H7 (cell line): Measurements from ENCODE around the gene CKLF. TPM values are rescaled to one million over a fixed set of nuclear protein-coding genes. Genes with fewer than 3 reads are reported as not detected.
"Not testable (repeated sequence)": the region's sequence is repeated elsewhere in the genome, so short reads cannot be mapped to it uniquely, and the experiment has no call there.

Experiments
- DNase-seq: peaks from one replicate; pipeline ENCODE4 v3.0.0; 2012
- H3K27me3 ChIP-seq: 2 replicates; pipeline ENCODE4 v1.6.0; 2011; ENCODE audit warnings: mild to moderate bottlenecking, low read length; ENCODE audit not compliant: control insufficient read depth, insufficient read depth
- H3K36me3 ChIP-seq: replicated peaks from 2 replicates; pipeline ENCODE4 v1.5.1; 2011; ENCODE audit warnings: low read length; ENCODE audit not compliant: control insufficient read depth, insufficient read depth
- H3K4me3 ChIP-seq: 2 replicates; pipeline ENCODE4 v1.5.1; 2011; ENCODE audit warnings: low read depth, mild to moderate bottlenecking, control low read depth, low read length, moderate library complexity; ENCODE audit not compliant: insufficient read depth
- total RNA-seq: library from RNA; depleted of rRNA; stranded (reverse); fragments of >200 nt; shearing (Covaris generic); gene quantifications from 2 replicates; pipeline ENCODE4 v1.2.3, GENCODE V29; 2014

The CKLF gene
- total RNA-seq, 1 experiment from 2014 or later, result 34.7 TPM

DNA sequence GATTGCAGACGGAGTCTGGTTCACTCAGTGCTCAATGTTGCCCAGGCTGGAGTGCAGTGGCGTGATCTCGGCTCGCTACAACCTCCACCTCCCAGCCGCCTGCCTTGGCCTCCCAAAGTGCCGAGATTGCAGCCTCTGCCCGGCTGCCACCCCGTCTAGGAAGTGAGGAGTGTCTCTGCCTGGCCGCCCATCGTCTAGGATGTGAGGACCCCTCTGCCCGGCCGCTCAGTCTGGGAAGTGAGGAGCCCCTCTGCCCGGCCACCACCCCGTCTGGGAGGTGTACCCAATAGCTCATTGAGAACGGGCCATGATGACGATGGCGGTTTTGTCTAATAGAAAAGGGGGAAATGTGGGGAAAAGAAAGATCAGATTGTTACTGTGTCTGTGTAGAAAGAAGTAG, 38.0 kb upstream of the CKLF start:
- not testable (repeated sequence) for H3K36me3 ChIP-seq, H3K4me3 ChIP-seq

DNA sequence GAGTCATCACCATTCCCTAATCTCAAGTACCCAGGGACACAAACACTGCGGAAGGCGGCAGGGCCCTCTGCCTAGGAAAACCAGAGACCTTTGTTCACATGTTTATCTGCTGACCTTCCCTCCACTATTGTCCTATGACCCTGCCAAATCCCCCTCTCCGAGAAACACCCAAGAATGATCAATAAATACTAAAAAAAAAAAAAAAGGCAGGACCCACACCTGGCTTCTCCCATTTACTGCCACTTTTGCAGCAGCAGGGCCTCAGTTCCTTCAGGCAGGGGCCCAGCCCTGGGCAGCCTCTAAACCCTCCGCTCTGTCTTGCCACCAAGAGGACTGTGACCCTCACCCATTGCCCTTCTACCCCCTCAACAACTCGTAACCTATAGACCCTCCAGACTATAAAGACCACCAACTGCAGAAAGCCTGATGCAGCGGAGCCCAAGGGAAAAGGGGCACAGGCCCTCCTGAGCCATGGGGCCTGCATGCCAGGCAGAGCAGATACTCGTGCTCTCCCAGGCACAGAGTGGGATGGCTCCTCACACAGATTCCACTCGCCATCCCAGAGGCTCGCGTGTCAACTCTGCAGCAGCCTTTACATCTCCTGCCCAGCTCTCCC, 37.3 kb upstream of the CKLF start:
- H3K27me3 ChIP-seq, H3K36me3 ChIP-seq, DNase-seq, H3K4me3 ChIP-seq: not testable (repeated sequence)

More for the DNA sequence above, 38.0 kb upstream of the CKLF start:
- H3K27me3 ChIP-seq, DNase-seq: not testable (repeated sequence)

DNA sequence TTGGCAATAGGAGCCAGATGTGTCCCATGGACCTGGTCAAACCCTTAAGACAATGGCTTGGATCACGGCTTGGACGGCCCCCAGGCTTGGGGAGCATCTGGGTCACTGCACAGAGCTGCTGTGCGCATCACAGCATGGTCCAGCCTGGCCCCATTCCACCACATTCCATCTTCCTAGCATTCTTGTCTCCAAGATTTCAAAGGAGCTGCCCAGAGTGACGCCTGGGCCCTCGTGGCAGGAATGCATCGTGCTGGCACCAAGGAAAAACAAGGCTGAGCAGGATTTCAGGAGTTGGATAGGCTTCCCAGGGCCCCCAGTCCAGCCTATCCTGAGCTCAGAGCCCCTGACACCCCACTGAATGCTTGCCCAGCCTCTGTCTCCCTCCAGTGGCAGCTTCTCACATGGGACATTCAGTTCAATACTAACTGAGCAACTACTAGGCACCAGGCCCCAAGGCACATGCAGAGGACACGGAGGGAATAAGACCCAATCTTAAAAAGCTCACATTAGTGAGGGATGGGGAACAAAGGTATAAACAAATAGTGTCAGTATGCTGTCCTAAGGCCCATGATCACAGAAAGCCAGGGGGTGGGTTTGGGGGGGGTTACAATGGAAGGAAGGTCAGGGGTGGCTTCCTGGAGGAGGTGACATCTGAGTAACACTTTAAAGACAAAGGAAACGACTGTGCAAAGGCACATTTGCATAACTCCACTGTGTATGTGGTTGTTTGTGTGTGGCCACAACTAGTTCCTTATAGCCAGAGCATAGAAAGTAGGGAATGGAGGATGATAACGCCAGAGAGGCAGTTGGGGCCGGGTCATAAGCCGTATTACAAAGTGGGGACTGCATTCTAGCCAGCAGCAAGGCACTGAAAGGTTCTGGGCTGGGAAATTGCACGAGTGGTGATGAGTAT, 36.5 kb upstream of the CKLF start:
- Histone ChIP-seq H3K4me3 (no peak overlapping the region), H3K36me3 (no peaks in the 10 kb centered on the region), H3K27me3 (no peaks in the 10 kb centered on the region)
- peak; percentile 75 for DNase-seq

DNA sequence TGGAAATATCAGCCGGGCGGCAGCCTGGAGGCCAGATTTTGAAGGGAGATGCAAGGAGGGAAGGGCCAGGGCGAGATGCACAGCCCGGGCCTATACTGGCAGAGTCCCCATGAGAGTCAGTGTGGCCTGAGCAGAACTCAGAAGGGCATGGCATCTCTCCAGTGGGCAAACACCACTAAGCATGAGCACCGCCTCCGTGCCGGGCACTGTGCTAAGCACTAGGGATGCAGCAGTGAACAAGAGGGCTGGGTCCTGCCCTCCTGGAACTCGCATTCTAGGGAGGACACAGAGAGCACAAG, 35.9 kb upstream of the CKLF start:
- Histone ChIP-seq H3K27me3 (no peaks in the 10 kb centered on the region), H3K4me3 (no peak overlapping the region), H3K36me3 (no peaks in the 10 kb centered on the region)
- no peak for DNase-seq

DNA sequence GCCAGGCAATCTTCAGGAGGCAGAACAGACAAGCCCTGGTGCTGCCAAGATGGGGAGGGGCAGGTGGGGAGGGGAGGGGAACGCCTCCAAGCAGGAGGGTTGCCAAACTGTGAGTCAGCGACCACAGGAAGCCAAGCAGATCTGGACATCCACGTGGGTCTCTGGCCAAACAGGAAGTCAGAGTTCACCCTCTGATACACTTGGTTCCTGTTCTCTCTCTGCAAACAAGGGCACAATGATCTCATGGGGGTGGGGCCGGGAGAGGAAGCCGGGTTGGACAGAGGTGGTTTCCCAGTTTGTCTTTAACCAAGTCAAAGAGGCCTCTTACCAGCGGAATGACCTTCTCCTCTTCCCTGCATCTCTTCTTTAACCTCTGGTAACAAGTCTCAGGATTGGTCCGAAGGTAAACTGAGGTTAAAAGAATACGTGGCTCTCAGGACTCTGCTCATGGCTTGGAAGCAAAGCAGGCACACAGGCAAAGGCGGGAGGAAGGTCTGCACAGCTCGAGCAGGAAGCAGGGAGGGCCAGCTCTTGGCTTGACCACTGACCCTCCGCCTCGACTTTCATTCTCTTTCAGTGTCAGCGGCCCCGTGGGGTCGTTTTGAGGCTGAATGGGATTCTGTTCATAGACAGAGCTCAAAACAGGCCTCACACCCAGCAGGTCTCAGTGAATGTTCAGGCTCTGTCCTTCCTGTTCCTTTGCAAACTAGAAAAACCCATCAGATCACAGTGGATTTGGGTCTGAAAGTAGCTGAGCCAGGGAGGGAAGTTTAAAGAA, 35.4 kb upstream of the CKLF start:
- H3K4me3 ChIP-seq, result no peak overlapping the region

DNA sequence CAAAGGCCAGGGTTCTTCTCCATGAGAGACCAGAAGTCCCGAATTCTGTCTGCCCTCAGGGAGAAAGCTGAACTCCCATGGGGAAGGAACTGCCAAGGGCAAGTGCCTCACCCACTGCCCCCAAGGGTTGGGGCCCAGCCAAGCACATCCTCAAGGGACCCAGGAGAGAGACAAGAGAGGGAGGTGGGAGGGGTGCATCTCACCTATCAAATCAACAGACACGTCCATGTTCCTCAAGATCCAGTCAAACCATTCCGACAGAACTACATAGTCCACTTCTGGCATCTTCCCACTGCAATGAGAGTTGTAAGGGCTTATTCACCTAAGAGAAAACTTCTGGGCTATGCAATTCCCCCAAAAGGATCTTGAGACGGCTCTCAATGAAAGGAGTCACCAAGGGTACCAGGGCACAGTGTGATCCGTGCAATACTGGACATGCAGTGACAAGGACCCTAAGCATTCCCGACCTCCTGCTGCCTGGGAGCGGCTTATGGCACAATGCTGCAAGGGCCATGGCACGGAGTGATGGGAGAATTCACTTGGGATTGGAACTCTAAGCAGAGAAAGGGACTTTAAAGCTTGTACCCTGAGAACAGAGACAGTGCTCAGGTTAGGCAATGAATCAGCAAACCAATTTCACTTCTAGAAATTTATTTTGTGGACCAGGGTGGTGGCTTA, 34.7 kb upstream of the CKLF start:
- Histone ChIP-seq H3K27me3 (no peaks in the 10 kb centered on the region), H3K36me3 (no peaks in the 10 kb centered on the region), H3K4me3 (no peak overlapping the region)
- no peak for DNase-seq

More for the DNA sequence above, 35.4 kb upstream of the CKLF start:
- H3K27me3 ChIP-seq, result no peaks in the 10 kb centered on the region
- no peaks in the 10 kb centered on the region for H3K36me3 ChIP-seq
- no peak for DNase-seq

DNA sequence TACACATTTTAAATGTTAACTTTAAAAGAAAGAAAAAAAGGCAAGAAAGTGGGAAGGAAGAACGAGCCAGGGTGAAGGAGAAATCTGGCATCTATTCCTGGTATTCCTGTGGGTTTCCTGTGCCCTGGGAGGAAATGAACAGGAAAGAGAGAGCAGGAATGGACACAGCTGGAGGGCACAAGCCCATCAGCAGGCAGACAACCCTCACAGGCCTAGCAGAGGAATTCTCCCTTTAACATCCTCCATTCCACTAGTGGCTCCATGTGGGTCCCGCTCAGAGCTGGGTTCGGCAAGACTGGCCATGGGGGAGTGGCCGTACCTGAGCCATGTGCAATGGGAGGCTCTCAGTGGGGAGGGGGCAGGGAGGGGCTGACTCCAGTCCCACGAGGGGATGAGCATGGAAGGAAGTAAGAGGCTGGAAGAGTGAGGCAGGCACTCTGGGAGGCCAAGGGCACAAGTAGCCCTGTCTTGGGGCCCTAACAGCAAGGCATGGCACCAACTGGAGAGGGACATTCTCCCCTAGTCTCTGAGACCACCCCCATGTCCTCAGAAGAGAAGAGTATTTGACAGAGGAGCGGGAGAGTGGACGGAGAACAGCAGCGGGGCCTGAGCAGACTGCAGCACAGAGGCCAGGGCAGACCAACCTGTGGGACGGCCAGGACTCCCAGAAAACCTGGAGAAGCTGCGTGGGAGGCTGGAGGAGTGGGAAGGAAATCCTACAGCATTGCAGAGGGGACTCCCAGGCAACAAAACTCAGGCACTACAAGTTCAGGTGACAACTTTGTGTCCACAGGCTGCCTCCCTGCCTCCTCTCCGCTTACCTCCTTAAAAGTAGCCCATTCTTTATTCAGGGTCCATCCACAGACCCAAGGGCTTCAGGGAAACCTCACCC, 32.6 kb upstream of the CKLF start:
- Histone ChIP-seq H3K36me3 (no peaks in the 10 kb centered on the region), H3K27me3 (no peaks in the 10 kb centered on the region), H3K4me3 (no peak overlapping the region)
- DNase-seq, result no peak

DNA sequence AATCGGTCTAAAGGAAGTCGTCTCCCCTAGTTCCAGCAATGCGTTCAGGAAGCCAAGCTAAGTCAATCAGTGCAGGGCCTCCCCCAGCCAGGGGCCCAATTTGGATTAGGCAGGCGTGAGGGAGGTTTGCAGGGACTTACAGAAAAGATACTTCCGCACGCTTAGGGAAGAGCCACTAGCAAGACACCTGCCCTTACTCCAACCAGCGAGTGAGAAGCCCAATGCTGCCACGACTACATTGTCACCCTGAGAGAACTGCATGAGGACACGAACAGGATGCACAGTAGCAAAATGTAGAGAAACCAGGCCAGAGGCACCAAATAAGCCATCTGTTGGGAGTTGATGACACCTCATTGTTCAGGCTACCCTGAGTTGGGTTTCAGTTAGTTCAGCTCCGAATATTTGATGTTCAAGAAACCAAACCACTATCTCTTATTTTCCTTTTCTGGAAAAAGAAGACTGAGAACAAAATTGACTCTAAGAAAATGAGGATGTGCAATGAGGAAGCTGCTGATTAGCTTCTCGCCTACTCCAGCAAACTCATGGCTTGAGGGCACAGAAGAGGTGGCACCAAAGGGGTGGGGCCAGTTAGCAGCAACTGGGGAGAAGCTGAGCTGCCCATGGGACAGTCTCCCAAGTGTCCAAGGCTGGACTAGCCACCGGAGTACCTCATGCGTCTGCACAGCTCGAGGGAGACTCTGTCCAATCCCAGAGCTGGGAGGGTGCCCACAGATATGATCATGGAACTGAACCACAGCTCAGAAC, 31.8 kb upstream of the CKLF start:
- H3K4me3 ChIP-seq, result no peak overlapping the region
- DNase-seq, result no peak
- no peaks in the 10 kb centered on the region for H3K36me3 ChIP-seq
- no peaks in the 10 kb centered on the region for H3K27me3 ChIP-seq

DNA sequence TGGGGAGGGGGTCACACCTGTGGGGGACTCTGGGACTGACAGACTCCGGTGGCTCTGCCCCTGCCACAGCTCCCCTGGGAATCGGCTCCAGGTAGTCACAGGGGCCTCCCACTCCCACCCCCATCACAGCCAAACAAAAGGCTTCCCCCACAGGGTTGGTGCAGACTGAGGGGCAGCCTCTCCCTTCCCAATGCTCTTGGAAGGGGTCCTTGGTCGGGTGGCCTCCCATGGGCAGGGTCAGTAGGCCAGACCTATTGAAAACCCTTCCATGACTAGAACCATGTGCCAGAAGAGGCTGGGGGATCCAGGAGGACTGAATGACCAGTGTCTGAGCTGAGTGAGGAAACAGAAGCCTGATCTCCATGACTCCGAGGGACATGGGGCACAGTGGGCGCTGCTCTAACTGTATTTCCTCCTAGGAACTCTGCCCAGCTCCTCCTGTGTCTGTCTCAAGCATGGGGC, 31.1 kb upstream of the CKLF start:
- Histone ChIP-seq H3K4me3 (no peak overlapping the region), H3K27me3 (no peaks in the 10 kb centered on the region), H3K36me3 (no peaks in the 10 kb centered on the region)
- no peak for DNase-seq

DNA sequence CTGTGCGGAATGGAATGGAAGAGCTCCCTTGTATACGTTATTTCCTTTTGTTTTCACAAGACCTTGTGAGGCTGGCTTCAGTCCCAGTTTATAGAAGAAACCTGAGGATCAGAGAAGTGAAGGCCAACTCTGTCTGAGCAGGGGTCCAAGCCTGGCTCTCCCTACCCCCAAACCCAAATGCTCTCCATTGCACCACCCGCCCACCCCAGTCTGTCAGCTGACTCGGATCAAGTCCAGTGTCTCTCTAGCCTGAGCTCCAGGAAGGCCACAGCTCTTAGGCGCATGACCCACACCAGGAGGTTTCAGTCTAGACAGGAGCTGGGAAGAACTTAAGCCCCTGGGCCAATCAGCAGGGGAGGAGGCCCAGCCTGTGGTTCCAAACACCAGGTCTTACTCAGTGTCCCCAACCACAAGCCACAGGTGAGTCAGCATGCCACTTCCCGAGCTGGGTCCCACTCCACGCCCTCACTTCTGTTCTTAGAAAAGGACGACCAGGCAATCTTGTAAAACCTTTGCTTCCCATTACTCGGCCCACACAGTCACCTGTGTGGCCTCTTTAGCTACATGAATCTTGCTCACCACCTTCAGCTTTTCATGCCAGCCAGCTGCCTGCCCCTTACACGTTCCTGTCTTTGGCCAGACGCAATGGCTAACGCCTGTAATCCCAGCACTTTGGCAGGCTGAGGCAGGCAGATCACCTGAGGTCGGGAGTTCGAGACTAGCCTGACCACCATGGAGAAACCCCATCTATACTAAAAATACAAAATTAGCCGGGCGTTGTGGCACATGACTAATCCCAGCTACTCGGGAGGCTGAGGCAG, 30.2 kb upstream of the CKLF start:
- no peak for DNase-seq
- Histone ChIP-seq H3K4me3 (no peak overlapping the region), H3K27me3 (no peaks in the 10 kb centered on the region), H3K36me3 (no peaks in the 10 kb centered on the region)

DNA sequence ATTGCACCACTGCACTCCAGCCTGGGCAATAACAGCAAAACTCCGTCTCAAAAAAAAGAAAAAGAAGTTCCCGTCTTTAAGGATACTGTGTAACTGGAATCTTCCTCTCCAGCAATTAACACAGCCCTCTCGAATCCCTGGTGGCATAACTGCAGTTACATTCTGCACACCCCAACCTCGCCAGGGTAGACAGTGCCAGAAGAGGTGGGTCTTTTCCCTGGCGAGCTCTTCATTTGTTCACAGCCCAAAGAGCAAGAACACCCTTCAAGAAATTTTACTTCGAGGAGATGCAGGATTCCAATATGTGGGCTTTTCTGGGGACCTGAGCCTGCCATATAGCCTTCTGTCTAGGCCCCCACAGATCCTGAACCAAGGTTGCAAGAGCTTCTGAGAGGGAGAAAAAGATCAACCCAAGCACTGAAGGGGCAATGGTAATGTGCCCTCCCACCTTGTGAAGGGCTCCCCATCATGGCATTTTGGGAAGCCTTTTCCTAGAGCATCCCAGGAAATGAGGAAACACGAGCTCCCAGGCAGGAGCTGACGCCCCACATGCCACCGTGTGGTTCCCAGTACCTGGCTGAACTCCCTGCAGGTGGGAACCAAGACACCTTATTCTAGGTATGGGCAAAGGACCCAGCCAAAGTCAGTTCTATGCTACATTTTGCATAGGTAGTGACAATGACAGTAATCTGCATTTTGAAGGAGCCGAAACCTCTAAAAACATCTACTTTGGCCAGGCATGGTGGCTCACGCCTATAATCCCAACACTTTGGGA, 29.4 kb upstream of the CKLF start:
- Histone ChIP-seq H3K4me3 (no peak overlapping the region), H3K36me3 (no peaks in the 10 kb centered on the region), H3K27me3 (no peaks in the 10 kb centered on the region)
- no peak for DNase-seq

DNA sequence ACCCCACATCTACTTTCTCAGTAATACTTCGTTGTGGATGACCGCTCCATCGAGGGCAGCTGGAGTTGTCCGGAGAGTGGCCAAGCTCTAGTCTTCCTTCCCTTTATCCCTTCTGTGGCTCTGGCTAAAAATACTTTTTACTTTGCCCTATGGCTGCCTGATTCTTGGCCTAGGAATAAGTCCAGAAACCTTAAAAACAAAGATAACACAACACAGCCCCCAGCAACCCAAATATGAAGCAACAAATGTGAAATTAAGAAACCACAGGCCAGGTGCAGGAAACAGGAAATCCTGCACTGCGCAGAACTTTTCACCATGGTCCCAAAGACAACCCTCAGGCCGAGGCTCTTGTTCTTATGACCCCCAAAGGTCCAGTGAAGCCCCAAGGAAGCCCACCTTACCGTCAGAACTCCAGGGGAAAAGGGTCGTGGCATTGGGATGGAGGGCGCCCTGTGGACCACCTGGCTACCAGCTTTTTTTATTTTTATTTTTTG, 28.5 kb upstream of the CKLF start:
- H3K4me3 ChIP-seq, result no peak overlapping the region
- H3K36me3 ChIP-seq, result no peaks in the 10 kb centered on the region
- DNase-seq, result no peak
- H3K27me3 ChIP-seq, result no peaks in the 10 kb centered on the region
